Tibial nerve (tissue), 4 donors: ENCODE measurements around the gene GHR.

Source experiments
- CTCF ChIP-seq, 5 experiments: fragments of 200-600 bp in 3 of 5; fragments of 450-650 bp in 2 of 5; sonication (generic) in 3 of 5; IDR thresholded peaks; one replicate each; pipeline ENCODE4 v1.5.1; 2016 to 2019; ENCODE audit warnings: antibody characterized with exemption in 5 of 5, mild to moderate bottlenecking in 3 of 5, moderate library complexity in 2 of 5
- EP300 ChIP-seq, 2 donors: sonication (generic); formaldehyde crosslinking; IDR thresholded peaks; one replicate each; pipeline ENCODE4 v1.6.1; 2017; ENCODE audit warnings: antibody characterized with exemption in 2 of 2, mild to moderate bottlenecking in 1 of 2
- POLR2A ChIP-seq, 2 donors: fragments of 450-650 bp; IDR thresholded peaks; one replicate each; pipeline ENCODE4 v1.6.1; 2017; ENCODE audit warnings: antibody characterized with exemption in 2 of 2, mild to moderate bottlenecking in 2 of 2, moderate library complexity in 2 of 2

- TF ChIP-seq CTCF (IDR thresholded peaks at IDR 0.05) (no peak), POLR2A (IDR thresholded peaks at IDR 0.05) (no peak), EP300 (IDR thresholded peaks at IDR 0.05) (no peak)
These were observed 243.6 kb downstream of the GHR start for GRCh38 chr5:42666869-42667268.
